ENCODE data around the gene PRTFDC1.

Gene PRTFDC1

DNA sequence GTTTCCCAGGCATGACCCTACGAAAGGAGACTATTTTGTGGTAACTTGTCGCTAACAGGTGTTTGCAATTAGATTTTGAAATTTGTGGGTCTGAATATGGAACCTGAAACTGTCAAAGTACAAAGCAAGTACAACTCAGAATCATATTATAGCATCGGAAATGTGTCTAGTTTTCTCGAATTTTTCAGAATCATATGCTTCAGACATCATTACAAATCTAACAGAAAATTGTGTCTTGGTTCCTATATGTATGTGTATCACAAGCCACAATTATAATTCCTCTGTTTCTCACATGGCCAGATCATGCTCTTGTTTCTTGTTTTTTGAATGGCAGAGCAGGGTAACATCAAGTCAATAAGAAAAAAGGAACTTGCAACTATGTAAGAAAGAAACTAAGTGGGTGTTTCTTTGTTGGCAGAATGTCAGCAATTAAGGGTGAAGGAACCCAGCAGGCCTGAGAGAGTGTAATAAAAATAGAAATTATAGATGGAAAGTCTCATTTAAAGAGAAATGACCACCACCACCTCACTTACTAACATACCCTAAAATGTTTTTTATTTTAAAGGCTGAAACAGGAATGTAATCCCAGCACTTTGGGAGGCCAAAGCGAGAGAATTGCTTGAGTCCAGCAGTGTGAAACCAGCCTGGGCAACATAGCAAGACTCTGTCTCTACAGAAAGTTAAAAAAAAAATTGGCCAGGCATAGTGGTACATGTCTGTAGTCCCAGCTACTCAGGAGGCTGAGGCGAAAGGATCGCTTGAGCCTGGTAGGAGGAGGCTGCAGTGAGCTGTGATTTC lies 51.3 kb downstream of the PRTFDC1 start:
- DNase-seq = no peak

DNA sequence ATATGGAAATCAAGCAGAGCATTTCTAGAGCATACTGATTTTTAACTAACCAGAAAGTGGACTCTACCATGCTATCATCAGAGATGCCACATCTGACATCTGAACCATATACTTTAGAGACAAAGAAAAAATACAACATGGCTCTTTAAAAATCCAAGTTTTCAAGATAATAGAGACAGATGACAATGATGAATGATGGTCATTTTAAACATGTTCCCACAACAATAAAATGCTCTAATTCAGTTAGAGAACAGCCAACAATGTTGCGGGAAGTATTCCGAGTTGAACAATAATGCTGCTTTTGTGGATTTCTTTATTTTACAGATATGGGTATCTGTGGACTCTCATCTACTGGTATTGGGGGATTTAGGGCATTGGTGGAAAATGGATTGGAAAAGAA lies 52.8 kb downstream of the PRTFDC1 start:
- DNase-seq = no peak

DNA sequence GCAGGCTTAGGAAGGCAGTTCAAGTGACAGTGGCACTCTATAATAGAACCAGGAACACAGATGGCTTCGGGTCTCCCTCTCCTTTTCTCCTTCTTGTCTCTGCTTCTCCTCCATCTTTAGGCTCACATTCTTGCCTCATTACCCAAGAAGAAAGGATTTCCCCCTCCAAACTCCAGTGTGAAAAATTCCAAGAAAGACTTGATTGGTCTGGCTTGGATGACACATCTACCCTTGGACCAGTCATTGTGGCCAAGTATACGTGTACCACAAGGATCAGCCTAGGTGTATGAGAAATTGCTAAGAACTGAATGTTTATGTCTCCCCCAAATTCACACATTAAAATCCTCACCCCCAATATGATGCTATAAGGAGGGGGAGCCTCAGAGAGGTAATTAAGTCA lies 53.9 kb downstream of the PRTFDC1 start:
- DNase-seq = no peak

DNA sequence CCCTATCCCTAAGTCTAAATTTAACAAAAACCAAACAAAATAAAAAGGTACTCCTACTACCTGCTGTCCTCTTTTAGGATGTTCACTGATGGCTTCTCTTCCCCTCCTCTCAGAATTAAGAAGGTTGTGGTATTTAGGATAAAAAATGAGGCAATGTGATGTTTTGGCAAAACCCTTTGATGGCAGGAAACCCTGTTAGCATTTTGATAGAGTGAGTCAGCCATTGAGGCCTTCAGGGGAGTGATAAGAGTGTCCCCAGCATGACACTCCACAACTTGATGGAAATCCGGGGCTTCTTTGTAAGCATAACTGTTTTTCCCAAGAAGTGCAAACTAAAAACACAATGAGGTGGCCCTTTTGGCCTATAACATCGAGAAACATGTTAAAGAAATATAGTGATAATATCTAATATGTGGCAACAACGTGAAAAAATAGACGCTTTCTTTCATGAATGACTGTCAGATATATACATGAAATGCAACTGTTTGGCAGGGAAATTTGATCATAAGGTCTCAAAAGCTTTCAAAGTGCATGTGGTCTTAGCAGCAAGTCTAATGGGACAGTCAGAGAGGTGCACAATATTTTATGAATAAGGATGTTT lies 55.0 kb downstream of the PRTFDC1 start:
- no peak for DNase-seq

DNA sequence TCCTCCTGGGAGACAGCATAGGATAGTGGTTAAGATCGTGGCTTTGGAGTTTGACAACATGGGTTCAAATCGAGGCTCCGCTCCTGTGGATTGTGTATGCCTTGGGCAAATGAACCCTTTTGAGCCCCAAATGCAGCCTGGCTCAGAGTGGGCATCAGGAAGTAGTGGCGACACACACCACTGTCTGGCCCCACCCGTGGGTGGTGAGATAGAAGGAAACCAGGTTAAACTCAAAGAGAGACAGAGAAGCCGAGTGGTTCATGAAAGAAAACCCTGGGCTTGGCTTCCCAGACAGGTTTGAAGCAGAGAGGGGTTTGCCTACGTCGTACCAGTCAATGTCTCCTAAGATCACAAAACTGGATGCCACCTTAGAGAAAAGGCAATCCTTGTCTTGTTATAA lies 57.7 kb downstream of the PRTFDC1 start:
- DNase-seq = no peak

DNA sequence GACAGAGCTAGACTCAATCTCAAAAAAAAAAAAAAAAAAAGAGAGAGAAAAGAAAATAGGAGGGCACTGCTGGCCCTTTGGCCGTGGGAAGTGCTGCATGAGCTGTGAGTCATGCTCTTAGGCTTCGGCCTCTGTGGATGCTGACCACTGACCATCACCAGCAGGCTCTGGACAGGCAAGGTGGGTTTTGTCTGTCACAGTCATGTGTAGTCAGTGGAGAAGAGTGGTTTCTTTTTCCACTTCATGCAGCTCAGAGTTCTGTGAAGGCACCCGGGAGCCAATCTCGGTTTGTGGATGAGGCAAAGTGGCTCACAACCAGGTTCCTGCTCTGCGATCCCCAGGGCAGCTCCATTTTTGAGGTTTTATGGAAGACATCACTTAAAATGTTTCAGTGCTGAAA lies 58.1 kb downstream of the PRTFDC1 start:
- DNase-seq = no peak

DNA sequence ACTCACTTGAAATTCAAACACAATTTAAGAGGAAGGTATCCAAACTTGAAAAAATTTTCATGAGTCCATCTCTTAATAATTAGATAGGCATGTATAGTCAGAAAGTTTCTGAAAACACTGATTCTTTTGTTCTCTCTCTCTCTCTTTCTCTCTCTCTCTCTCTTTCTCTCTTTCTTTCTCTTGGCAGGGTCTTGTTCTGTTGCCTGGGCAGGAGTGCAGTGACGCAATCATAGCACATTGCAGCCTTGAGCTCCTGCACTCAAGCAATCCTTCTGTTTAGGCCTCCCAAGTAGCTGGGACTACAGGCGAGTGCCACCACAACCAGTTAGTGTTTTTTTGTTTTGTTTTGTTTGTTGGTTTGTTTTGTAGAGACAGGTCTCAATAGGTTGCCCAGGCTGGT lies 59.3 kb downstream of the PRTFDC1 start:
- DNase-seq = no peak

DNA sequence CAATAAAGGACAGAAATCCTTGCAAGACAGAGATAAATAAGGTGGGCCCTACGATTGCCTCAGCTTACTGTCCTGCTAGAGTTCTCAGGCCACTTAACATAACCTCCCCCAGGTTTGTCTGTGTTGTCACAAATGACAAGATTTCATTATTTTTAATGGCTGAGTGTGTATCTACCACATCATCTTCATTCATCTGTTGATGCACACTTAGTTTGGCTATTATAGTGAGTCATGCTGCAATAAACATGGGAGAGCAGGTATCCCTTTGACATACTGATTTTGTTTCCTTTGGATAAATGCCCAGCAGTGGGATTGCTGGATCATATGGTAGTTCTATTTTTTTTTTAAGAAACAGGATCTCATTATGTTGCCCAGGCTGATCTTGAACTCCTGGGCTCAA lies 60.6 kb downstream of the PRTFDC1 start:
- no peak for DNase-seq

DNA sequence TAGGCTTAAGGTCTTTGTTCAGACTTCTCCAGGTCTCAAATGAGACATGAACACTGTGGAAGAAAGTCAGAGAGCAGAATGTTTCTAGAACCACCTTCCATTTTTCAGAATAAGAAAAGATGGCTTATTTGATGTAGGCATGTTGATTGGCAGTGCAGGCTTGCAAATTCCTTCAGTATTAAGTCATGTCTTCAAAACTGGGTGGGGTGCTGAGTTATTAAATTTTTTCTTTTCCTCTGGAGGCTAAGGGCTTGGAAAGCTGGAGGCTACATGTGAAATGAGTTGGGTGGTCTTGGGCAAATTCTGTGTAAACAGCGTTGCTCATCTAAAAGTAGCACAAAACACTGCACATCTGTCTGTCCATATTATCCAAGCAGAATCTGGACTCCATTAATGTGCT lies 62.8 kb downstream of the PRTFDC1 start:
- DNase-seq = no peak

DNA sequence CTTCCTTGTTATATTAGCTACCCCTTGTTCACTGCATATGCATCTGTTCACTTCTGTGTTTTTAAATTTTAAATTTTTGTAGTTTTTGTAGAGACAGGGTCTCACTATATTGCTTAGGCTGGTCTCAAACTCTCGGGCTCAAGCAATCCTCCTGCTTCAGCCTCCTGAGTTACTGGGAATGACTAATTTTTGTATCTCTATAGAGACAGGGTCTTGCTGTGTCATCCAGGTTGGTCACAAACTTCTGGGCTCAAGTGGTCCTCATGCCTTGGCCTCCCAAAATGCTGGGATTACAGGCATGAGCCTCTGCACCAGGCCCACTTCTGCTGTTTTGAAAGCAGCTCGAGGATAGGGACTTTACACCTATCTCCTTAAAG lies 64.6 kb downstream of the PRTFDC1 start:
- DNase-seq = no peak

DNA sequence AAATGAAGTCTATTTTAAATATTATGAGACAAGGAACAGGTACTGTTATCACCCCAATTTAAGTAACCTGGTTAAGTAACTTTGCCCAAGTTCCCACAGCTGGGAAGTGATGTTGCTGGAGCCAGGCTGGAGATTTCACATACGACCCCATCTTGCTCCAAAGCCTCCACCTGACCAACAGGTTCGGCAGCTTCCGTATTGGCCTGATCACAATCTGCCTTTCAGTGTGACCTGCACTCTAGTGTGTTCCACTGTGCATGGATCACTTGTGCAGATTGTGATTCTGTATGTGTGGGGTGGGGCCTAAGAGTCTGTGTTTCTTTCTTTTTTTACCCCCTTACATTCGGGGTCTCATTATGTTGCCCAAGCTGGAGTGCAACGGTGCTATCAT lies 66.1 kb downstream of the PRTFDC1 start:
- no peak for DNase-seq

DNA sequence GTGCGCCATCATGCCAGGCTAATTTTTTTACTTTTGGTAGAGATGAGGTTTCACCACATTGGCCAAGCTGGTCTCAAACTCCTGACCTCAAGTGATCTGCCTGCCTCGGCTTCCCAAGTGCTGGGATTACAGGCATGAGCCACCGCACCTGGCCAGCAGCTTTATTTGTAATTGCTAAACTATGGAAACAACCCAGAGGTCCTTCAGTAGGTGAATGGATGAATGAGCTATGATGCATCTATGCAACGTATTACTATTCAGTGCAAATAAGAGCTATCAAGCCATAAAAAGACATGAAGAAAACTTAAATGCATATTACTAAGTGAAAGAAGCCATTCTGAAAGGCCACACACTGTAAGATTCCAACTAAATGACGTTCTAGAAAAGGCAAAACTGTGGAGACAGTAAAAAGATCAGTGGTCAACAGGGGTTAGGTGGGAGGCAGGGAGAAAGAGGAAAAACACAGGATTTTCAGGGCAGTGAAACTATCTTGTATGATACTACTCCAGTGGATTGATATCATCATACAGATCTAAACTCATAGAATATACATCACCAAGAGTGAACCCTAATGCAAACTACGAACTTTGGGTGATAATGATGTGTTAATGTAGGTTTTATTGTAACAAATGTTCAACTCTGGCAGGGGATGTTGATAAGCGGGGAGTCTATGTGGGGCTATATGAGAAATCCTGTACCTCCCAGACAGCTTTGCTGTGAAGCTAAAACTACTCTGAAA lies 66.7 kb downstream of the PRTFDC1 start:
- no peak for DNase-seq

DNA sequence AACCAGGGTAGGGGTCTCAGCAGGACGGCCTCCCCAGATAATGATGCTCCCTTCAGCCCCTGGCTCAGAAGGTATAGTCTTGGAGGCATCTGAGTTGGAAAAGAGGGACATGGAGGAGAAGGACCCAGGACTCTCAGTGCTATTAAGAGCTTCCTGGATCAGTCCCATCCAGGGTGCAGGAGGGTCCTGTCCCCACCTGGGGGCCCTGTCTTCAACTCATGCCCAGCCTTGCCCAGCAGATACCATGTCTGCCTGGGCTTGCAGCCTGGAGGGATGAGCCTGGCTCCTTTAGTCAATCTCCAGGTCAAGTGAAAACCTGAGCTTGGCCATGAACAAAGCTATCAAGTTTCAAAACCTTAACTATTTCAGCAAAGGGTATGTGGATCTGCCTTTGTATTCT lies 67.6 kb downstream of the PRTFDC1 start:
- DNase-seq = no peak

DNA sequence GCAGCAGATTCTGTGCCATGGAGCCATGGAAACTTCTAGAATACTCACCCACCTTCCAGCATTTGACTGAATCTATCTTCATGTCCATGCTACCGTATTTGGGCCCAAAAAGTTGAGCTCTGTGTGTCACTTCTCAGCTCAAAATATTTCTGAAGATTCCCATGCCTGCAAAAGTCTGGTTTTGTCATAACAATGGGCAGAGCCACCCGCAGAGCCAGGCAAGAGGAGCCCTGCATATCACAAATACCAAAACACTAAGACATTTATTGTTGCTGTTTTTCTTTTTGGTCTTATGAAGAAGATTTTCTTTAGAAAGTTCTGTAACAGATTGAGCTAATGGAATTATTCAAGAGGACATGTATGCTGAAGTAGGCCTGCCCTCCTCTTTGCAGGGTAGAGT lies 68.1 kb downstream of the PRTFDC1 start:
- DNase-seq = no peak

DNA sequence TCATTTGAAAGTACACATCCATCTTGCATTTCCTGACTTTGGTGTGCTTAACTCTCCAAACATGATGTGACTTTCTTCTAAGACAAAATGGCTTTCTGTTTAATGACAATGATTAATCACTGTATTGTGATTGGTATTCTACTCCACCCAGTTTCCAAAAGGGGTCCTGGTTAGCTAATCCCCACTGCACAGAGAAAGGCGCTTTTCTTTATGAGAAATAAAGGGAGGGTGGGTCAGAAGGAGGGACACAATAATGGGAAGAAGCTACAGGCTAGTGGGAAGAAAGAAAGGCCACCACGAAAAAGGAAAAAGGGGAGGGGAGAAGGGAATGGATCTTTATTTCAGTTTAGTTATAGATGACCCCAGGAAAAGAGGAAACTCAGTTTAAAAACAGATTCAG lies 69.2 kb downstream of the PRTFDC1 start:
- no peak for DNase-seq

DNA sequence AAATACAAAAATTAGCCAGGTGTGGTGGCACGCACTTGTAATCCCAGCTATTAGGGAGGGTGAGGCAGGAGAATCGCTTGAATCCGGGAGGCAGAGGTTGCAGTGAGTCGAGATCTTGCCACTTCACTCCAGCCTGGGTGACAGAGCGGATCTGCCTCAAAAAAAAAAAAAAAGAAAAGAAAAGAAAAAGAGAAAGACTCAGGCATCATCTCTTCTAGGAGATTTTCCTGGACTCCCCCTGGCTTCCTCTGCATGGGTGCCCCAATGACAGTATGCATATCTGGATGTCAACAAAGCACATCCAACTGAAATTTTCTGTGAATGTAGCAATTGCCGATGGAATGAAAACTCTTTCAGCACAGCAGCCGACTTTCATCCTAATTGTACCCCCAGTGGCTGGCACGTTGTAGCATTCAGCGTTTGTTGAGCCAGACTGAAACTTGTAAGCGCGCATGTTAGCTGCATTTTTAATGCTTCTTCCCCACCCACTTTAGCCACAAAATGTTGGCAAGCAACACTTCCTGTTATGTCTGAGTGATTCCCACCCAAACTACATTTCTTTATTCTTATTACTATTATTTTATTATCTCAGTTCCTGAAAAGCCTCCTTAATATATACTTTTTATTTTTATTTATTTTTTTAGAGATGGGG lies 70.2 kb downstream of the PRTFDC1 start:
- DNase-seq = no peak

DNA sequence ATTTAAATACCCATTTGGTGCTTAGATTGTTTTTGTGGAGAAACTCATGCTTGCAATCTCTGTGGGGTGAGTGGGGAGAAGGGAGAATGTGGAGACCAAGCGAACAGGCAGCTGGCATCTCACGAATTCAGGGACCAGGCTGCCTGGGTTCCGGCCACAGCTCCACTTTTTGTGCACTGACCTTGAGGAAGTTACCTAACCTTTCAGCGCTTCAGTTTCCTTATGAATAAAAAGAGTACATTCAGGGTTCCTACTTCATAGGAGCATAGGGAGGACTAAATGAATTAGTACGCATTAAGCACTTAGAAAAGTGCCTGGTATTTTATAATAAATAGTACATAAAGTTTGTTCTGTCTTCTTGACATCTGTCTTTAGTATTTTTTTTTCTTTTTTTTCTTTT lies 72.5 kb downstream of the PRTFDC1 start:
- no peak for DNase-seq

DNA sequence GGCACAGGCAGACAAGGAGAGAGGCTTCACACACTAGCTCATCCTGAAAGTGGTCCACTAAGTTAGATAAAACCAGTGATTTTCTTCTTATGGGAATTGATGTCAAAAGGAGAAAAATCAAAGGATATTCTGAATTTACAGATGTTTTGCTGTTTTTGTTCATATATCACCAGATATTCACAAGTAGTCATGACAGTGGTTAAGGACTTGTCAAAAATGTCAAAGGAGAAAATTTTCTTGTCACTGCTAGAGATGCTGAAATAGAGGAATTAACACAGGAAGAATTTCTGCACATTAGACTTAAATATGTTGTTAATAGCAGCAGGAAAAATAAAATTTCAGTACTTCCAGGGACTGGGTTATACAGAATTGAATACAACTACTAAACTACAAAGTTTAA lies 78.3 kb downstream of the PRTFDC1 start:
- DNase-seq = no peak

DNA sequence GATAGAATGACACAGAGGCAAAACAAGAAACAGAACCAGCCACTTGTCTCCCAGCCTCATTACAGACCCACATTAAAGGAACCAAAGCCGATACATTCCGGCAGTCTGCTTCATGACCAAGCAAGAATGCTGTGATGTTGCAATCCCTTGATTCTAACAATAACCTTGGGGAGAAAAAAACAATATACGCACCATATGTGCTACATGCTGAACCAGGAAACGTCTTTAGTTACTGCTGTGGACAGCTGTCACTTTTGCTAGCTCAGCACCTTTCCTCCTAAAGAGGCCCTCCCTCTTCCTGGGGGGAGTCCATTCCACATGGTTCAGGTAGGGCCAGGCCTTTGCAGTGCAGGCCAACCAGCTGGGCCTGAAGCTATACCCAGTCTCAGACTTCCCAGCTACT lies 79.1 kb downstream of the PRTFDC1 start:
- no peak for DNase-seq

DNA sequence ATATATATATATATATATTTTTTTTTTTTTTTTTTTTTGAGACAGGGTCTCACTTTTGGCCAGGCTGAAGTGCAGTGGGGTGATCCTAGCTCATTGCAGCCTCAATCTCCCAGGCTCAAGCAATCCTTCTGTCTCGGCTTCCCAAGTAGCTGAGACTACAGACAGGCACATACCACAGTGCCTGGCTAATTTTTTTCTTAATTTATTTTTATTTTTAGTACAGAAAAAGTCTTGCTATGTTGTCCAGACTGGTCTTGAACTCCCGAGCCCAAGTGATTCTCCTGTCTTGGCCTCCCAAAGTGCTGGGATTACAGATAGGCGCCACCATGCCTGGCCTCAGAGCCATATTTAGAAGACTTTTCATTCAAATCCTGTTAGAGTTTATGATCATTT lies 79.6 kb downstream of the PRTFDC1 start:
- no peak for DNase-seq

DNA sequence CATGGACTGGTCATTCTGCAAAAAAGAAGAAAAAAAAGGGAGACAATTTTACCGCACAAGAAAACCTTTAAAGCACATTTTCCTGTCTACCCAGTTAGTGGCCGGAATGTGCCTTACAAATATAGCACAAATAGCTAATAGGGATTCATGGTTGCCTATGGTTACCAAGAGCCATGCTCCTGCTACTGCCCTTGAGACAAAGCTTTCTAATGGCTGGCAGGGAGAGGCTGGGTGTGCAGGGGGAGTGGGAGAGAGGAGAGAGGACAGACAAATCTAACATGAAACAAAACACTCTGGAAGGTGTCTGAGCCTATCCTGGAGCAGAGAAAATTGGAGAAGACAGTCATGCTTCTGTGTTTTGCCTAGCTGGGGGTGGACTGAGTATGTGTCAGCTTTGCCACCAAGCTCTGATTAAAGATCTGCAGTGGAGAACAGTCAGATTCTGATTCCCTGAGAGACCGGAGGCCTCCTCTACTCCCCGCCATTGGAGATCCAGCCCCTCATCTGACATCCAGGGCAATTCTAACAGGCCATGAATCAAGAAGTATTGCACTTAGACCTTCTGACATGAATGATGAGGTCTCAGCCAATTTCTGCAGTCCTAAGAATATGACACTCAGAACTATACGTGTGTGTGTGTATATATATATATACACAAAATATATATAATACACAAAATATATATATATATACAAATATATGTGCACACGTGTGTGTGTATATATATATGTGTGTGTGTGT lies 80.2 kb downstream of the PRTFDC1 start:
- DNase-seq = no peak

DNA sequence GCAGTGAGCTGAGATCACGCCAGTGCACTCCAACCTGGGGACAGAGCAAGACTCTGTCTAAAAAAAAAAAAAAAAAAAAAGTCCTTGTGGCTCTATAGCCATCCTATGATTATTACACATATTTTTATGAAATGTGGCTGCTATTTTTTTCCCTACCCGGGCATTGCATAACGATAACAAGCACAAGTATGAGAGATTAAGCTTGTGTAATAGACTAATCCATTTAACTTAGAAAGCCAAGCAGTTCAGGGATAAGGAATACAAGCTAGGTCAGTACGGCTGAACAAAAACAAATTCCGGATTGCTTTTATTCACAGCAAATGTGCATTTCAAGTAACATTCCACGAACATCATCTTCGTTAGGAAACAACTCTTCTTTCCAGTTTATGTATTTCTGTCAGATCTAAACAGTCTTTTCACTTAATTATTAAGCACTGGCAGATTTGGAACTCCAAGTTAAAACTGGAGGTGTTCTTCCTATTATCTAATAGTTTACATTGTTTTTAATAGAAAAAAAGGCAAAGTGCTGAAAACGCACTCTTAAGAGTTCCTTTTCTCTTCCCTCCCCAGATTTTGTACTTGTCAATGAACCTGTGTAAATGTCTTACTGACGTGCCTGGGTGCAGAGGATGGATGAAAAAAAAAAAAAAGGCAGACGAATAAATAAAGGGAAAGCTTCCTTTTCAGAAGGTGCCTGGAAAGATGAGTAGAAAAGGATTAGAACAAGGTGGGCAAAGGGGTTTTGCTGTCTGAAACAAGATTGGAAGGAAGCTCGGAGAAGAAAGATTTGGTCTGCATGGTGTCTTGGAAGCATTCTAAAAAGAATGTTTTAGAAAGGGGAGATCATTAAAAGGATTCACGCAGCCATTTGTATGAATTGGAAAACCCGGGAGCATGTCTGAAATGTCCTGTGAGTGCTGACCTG lies 81.1 kb downstream of the PRTFDC1 start:
- no peak for DNase-seq
